Measurements from ENCODE around the gene TUBGCP3. TPM values are rescaled to one million over a fixed set of nuclear protein-coding genes. Genes with fewer than 3 reads are reported as not detected.
A peak's percentile ranks its signal among the peaks of the same experiment; 100 is the strongest.

Gene TUBGCP3
- total and polyA plus RNA-seq, 2 donors from 2014 or later, result 9.1 to 33.2 TPM

DNA sequence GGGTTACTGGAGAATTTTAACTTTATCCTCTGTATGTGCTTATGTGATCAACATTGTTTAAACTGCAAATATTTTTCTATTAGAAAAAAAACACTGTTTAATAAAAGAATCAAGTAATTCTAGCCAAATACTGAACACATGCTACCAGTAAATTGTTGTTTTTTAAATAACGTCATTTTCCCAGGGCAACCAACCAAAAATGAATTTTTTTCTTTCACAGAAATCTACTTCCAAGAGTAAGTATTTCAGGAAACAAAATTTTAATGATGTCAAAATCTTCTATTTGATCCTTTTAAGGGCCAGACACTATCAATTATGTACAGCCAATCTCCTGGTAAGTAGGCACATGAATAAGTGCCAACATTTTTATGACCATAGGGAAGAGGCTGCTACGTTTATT is 57.1 kb downstream of the TUBGCP3 start:
- no peak overlapping the region for H3K4me3 ChIP-seq (ENCODE audit: low read length in 3 of 3)
- no peak overlapping the region for H3K9ac ChIP-seq (ENCODE audit: low read length in 3 of 3)
- no peak overlapping the region for H3K27ac ChIP-seq (ENCODE audit: low read depth in 2 of 2, low read length in 2 of 2)
- DNase-seq, result peak in 1 of 5 donors; percentile 2
- no peak for FAIRE-seq
- H3K27me3 ChIP-seq (ENCODE audit: control insufficient read depth, insufficient read depth, low read length), result no peaks in the 10 kb centered on the region
- H3K4me1 ChIP-seq (ENCODE audit: control insufficient read depth in 2 of 3, insufficient read depth in 2 of 3, low read depth in 1 of 3, low read length in 3 of 3), result no peaks in the 10 kb centered on the region
- TF ChIP-seq, protein P1, sequence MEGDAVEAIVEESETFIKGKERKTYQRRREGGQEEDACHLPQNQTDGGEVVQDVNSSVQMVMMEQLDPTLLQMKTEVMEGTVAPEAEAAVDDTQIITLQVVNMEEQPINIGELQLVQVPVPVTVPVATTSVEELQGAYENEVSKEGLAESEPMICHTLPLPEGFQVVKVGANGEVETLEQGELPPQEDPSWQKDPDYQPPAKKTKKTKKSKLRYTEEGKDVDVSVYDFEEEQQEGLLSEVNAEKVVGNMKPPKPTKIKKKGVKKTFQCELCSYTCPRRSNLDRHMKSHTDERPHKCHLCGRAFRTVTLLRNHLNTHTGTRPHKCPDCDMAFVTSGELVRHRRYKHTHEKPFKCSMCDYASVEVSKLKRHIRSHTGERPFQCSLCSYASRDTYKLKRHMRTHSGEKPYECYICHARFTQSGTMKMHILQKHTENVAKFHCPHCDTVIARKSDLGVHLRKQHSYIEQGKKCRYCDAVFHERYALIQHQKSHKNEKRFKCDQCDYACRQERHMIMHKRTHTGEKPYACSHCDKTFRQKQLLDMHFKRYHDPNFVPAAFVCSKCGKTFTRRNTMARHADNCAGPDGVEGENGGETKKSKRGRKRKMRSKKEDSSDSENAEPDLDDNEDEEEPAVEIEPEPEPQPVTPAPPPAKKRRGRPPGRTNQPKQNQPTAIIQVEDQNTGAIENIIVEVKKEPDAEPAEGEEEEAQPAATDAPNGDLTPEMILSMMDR (IDR thresholded peaks at IDR 0.05; ENCODE audit: borderline replicate concordance, extremely low read depth, insufficient read depth), result no peak
- intact Hi-C loops (cut with DNase I), result no loop called here
- H3K36me3 ChIP-seq (ENCODE audit: control insufficient read depth in 2 of 3, insufficient read depth in 3 of 3, low read length in 3 of 3), result peaks cover 8% of the 10 kb centered on the region in 3 donors
- H3K9me3 ChIP-seq (ENCODE audit: control insufficient read depth in 2 of 3, insufficient read depth in 1 of 3, low read length in 3 of 3), result peaks cover 0 to 5% (median 0%) of the 10 kb centered on the region in 3 donors

DNA sequence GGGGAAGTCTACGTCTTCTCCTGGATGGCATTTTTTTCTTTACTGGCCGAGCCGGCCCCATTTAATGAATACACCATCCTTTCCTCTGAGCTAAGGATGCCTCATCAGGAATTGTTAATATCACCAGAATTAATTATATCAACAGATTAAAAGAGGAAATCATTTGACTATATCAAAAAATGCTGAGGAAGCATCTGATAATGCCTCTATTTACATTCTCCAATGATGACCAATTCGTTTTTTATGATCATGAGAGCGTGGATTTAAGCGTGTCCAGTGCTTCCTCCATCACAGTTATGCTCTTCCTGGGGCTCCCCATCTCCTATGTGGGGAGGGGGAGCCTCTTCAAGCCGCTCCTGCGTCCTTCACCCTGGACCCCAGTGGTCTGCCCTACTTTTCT is 58.7 kb downstream of the TUBGCP3 start:
- no peaks in the 10 kb centered on the region for H3K4me1 ChIP-seq (ENCODE audit: control insufficient read depth in 2 of 3, insufficient read depth in 2 of 3, low read depth in 1 of 3, low read length in 3 of 3)
- no peak for FAIRE-seq

DNA sequence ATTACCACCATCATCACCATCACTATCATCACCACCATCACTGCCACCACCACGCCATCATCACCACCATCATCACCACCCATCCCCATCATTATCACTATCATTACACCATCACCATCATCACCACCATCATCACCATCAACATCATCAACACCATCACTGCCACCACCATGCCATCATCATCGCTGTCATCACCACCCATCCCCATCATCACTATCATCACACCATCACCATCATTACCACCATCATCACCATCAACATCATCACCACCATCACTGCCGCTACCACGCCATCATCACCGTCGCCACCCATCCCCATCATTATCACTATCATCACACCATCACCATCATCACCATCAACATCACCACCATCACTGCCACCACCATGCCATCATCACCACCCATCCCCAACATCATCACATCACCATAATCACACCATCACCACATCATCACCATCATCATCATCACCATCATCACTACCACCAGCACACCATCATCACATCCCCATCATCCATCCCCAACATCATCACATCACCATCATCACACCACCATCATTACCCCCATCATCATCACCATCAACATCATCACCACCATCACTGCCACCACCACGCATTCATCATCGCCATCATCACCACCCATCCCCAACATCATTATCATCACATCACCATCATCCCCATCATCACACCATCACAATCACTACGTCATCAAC is 61.7 kb downstream of the TUBGCP3 start:
- peaks cover 0 to 5% (median 0%) of the 10 kb centered on the region in 3 donors for H3K9me3 ChIP-seq (ENCODE audit: control insufficient read depth in 2 of 3, insufficient read depth in 1 of 3, low read length in 3 of 3)
- no peak for FAIRE-seq
- TF ChIP-seq, protein P1 (IDR thresholded peaks at IDR 0.05; ENCODE audit: borderline replicate concordance, extremely low read depth, insufficient read depth), result no peak

More for the DNA sequence above, 58.7 kb downstream of the TUBGCP3 start:
- no peak for DNase-seq
- Histone ChIP-seq H3K9ac (ENCODE audit: low read length in 3 of 3) (no peak overlapping the region), H3K9me3 (ENCODE audit: control insufficient read depth in 2 of 3, insufficient read depth in 1 of 3, low read length in 3 of 3) (peaks cover 0 to 5% (median 0%) of the 10 kb centered on the region in 3 donors), H3K4me3 (ENCODE audit: low read length in 3 of 3) (no peak overlapping the region), H3K36me3 (ENCODE audit: control insufficient read depth in 2 of 3, insufficient read depth in 3 of 3, low read length in 3 of 3) (peaks cover 8 to 13% (median 9%) of the 10 kb centered on the region in 3 donors), H3K27ac (ENCODE audit: low read depth in 2 of 2, low read length in 2 of 2) (no peak overlapping the region), H3K27me3 (ENCODE audit: control insufficient read depth, insufficient read depth, low read length) (no peaks in the 10 kb centered on the region)
- intact Hi-C loops (cut with DNase I), result no loop called here
- TF ChIP-seq, protein P1 (IDR thresholded peaks at IDR 0.05; ENCODE audit: borderline replicate concordance, extremely low read depth, insufficient read depth), result no peak

More for the DNA sequence above, 61.7 kb downstream of the TUBGCP3 start:
- H3K4me3 ChIP-seq (ENCODE audit: low read length in 3 of 3), result peak overlapping the region in 1 of 3 donors; percentile 12
- no peaks in the 10 kb centered on the region for H3K4me1 ChIP-seq (ENCODE audit: control insufficient read depth in 2 of 3, insufficient read depth in 2 of 3, low read depth in 1 of 3, low read length in 3 of 3)
- H3K27ac ChIP-seq (ENCODE audit: low read depth in 2 of 2, low read length in 2 of 2), result no peak overlapping the region
- H3K9ac ChIP-seq (ENCODE audit: low read length in 3 of 3), result no peak overlapping the region
- DNase-seq, result no peak
- intact Hi-C loops (cut with DNase I), result no loop called here
- no peaks in the 10 kb centered on the region for H3K27me3 ChIP-seq (ENCODE audit: control insufficient read depth, insufficient read depth, low read length)
- peaks cover 12 to 21% (median 18%) of the 10 kb centered on the region in 3 donors for H3K36me3 ChIP-seq (ENCODE audit: control insufficient read depth in 2 of 3, insufficient read depth in 3 of 3, low read length in 3 of 3)
